PFSK-1 (cell line): Measurements from ENCODE around the gene KCTD5.

Experiments
- FOXP2 ChIP-seq: optimal IDR thresholded peaks from 2 replicates; pipeline ENCODE3; 2011; ENCODE audit warnings: borderline replicate concordance, control low read depth, inconsistent platforms; ENCODE audit not compliant: insufficient read depth; ENCODE audit errors: extremely low read length, extremely low read depth
- POLR2AphosphoS5 ChIP-seq: IDR thresholded peaks from 2 replicates; pipeline ENCODE4 v1.6.1; 2012; ENCODE audit warnings: low read depth, mild to moderate bottlenecking, control low read depth, low read length, moderate library complexity
- REST ChIP-seq, 2 experiments: IDR thresholded peaks; 2 replicates each; pipeline versions ENCODE4 v1.6.1 to v1.8.0; 2011 to 2012; ENCODE audit warnings: low read depth in 2 of 2, low read length in 2 of 2, control low read depth in 1 of 2, inconsistent platforms in 1 of 2, mild to moderate bottlenecking in 1 of 2, moderate library complexity in 1 of 2; ENCODE audit not compliant: insufficient read depth in 1 of 2
- SIN3A ChIP-seq: IDR thresholded peaks from 2 replicates; pipeline ENCODE4 v1.6.1; 2012; ENCODE audit warnings: mild to moderate bottlenecking, low read length, moderate library complexity, borderline replicate concordance; ENCODE audit not compliant: insufficient read depth
- TAF1 ChIP-seq: IDR thresholded peaks from 2 replicates; pipeline ENCODE4 v1.6.1; 2012; ENCODE audit warnings: low read length, control low read depth, borderline replicate concordance; ENCODE audit not compliant: insufficient read depth

KCTD5 gene

DNA sequence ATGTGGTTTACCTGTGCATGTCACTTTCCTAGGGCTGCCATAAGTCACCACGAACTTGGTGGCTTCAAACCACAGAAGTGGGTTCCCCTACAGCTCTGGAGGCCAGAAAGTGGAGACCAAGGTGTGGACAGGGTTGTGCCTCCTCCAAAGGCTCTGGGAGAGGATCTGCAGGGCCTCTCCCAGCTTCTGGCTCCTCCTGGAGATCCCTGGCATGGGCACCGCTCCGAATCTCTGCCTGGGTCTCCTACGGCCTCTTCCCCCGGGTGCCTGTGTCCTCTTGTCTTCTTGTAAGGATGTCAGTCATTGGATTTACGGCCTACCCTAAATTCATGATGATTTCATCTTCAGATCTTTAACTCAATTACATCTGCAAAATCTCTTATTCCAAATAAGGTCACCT is 67.6 kb downstream of the KCTD5 start:
- TF ChIP-seq TAF1 (no peak), REST (IDR thresholded peaks at IDR 0.05; ENCODE audit: insufficient read depth in 1 of 2, low read depth in 2 of 2, low read length in 2 of 2) (no peak), POLR2AphosphoS5 (no peak), FOXP2 (no peak)

GRCh38 chr16:2751577-2752034 is 69.3 kb downstream of the KCTD5 start:
- TF ChIP-seq TAF1 (no peak), REST (IDR thresholded peaks at IDR 0.05; ENCODE audit: insufficient read depth in 1 of 2, low read depth in 2 of 2, low read length in 2 of 2) (no peak), POLR2AphosphoS5 (no peak), FOXP2 (no peak), SIN3A (no peak)

- peak; percentile 77 for TF ChIP-seq POLR2AphosphoS5
- TF ChIP-seq SIN3A, result no peak
- TF ChIP-seq FOXP2, result peak; percentile 70
- 0 out of 2 replicates have a peak, but pooled peaks have one; percentile 38 for TF ChIP-seq TAF1
Observed at GRCh38 chr16:2752035-2752849, 69.9 kb downstream of the KCTD5 start, which contains the start of gene SRRM2. Gene SRRM2, plus strand, starts transcription at chr16:2752638. Its CDS starts 3,727 bp downstream, at chr16:2756365.

DNA sequence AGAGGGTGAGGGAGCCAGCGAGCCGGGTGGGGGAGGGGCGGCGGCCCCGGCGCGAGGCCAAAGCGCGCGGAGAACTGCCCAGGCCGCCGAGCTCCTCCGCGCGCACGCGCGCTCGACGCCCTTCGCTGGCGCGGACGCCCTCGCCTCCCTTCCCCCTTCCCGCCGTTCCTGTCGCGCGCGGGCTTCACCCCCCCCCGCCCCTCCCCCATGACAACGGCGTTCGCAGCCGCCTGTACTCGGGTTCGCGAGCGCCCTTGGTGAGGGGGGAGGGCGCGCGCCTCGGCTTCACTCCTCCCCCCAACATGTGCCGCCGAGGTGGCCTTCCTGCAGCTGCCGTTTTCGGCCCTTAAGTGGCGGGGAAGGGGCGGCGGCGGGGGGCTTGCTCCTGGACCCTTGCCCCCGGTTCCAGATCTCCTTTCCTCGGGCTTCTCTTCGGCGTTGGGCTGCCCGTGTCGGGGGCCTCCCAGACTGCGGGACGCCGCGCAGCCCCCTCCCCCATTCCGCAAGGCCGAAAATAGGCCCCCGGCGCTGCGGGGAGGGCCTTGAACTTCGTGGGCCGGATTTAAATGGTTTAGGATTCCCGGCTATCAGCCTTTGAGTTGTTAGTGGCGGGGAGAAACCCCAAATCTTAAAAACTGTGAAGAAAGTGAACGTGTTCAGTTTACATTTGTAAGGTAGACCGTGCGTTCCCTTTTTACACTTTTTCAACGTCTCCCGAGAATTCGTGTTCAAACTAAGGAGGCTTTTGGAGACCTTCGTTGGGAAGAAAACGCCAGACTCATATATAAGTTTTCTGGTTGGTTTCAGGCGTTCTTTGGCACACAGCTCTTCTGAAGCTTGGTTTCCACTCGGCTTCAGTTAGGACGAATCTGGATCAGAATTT is 70.8 kb downstream of the KCTD5 start:
- no peak for TF ChIP-seq FOXP2
- 0 out of 2 replicates have a peak, but pooled peaks have one; percentile 4 for TF ChIP-seq TAF1
- no peak for TF ChIP-seq REST (IDR thresholded peaks at IDR 0.05; ENCODE audit: insufficient read depth in 1 of 2, low read depth in 2 of 2, low read length in 2 of 2)
- no peak for TF ChIP-seq SIN3A
- TF ChIP-seq POLR2AphosphoS5, result no peak

GRCh38 chr16:2753733-2754020 is 71.4 kb downstream of the KCTD5 start:
- TF ChIP-seq REST (IDR thresholded peaks at IDR 0.05; ENCODE audit: insufficient read depth in 1 of 2, low read depth in 2 of 2, low read length in 2 of 2) (no peak), TAF1 (no peak), POLR2AphosphoS5 (no peak), SIN3A (no peak), FOXP2 (no peak)
